Gastrocnemius medialis (tissue), 4 donors: ENCODE data around the gene CCN5. TPM values are rescaled to one million over a fixed set of nuclear protein-coding genes. Genes with fewer than 3 reads are reported as not detected.
"Not testable (repeated sequence)": the region's sequence is repeated elsewhere in the genome, so short reads cannot be mapped to it uniquely, and the experiment has no call there.

Source experiments
- ATAC-seq, 2 donors: fragments of 150-250 bp; one replicate each; pipeline ENCODE4 v1.9.1; 2016
- DNase-seq, 2 donors: peaks; one replicate each; pipeline ENCODE4 v3.0.0-alpha.2; 2019
- H3K27ac ChIP-seq, 4 donors: fragments of 200-600 bp; sonication (generic); 1 replicate in 1 of 4; 2 replicates in 3 of 4; pipeline ENCODE4 v1.5.1; 2016 to 2018; ENCODE audit warnings: mild to moderate bottlenecking in 2 of 4, moderate library complexity in 1 of 4
- H3K27me3 ChIP-seq, 3 donors: fragments of 200-600 bp; sonication (generic) in 2 of 3; 1 replicate in 1 of 3; 2 replicates in 2 of 3; pipeline versions ENCODE4 v1.5.1 to v1.6.0; 2016 to 2019; ENCODE audit warnings: mild to moderate bottlenecking in 1 of 3, moderate library complexity in 1 of 3
- H3K36me3 ChIP-seq, 2 donors: fragments of 200-600 bp; sonication (generic) in 1 of 2; one replicate each; pipeline ENCODE4 v1.5.1; 2017 to 2018
- H3K4me1 ChIP-seq, 2 donors: fragments of 200-600 bp; sonication (generic) in 1 of 2; one replicate each; pipeline ENCODE4 v1.5.1; 2016 to 2017; ENCODE audit warnings: mild to moderate bottlenecking in 2 of 2
- H3K4me3 ChIP-seq, 4 donors: fragments of 200-600 bp; sonication (generic) in 3 of 4; 1 replicate in 1 of 4; 2 replicates in 3 of 4; pipeline ENCODE4 v1.5.1; 2016 to 2019; ENCODE audit warnings: mild to moderate bottlenecking in 2 of 4
- H3K9me3 ChIP-seq, 3 donors: fragments of 200-600 bp; sonication (generic) in 2 of 3; 1 replicate in 1 of 3; 2 replicates in 2 of 3; pipeline ENCODE4 v1.5.1; 2016 to 2019
- POLR2A ChIP-seq, 2 donors: fragments of 450-650 bp; IDR thresholded peaks; one replicate each; pipeline ENCODE4 v1.6.1; 2017; ENCODE audit warnings: antibody characterized with exemption in 2 of 2, mild to moderate bottlenecking in 2 of 2, moderate library complexity in 2 of 2
- in situ Hi-C, 4 donors: fragments of 200-750 bp; cut with MboI; loops; one replicate each; pipeline versions ENCODE4 v1.15.0 to v1.8.0; 2017; ENCODE audit warnings: low sequenced_read_pairs in 4 of 4
- intact Hi-C: fragments of 100-400 bp; cut with DNase I; formaldehyde crosslinking; loops from one replicate; pipeline ENCODE4 v1.15.1; 2023; ENCODE audit warnings: low total_unique reads
- total RNA-seq, 4 donors: library from RNA; depleted of rRNA; stranded (reverse); fragments of >200 nt; gene quantifications; one replicate each; pipeline versions ENCODE4 v1.1.0 to v1.2.3, GENCODE V29; 2016
- TF ChIP-seq, protein P1 (sequence below), 5 experiments: fragments of 450-650 bp in 3 of 5; fragments of 200-600 bp in 2 of 5; sonication (generic) in 2 of 5; IDR thresholded peaks in 4 of 5; conservative IDR thresholded peaks in 1 of 5; 1 replicate in 4 of 5; 2 replicates in 1 of 5; pipeline ENCODE4 v1.5.1; 2016 to 2019; ENCODE audit warnings: antibody characterized with exemption in 5 of 5, mild to moderate bottlenecking in 3 of 5, moderate library complexity in 3 of 5

The CCN5 gene
- total RNA-seq, 4 donors from 2014 or later, result 16.4 to 65.3 (median 45.7) TPM

DNA sequence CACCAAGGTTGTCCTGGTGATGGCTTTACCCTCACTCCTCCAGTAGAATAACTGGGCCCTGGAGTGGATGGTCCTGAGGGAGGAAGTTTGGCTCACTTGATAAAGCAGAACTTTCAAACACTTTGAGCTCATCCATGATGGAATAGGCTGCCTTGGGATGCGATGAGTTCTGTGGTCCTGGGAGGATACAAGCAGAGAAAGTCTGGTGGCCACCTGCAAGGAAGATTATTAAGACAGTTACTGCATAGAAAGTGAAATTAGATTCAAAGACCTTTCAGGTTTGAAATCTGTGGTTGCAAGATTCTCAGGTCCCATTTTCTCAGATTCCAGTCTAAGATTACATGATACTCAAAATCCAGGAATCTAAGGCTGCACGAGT lies 19.9 kb upstream of the CCN5 start:
- Histone ChIP-seq H3K27me3 (no peaks in the 10 kb centered on the region), H3K27ac (peak overlapping the region; percentile 47 to 83 (median 66)), H3K4me1 (peaks cover 24 to 40% of the 10 kb centered on the region in 2 donors), H3K36me3 (no peaks in the 10 kb centered on the region), H3K4me3 (no peak overlapping the region), H3K9me3 (no peaks in the 10 kb centered on the region)
- no peak for TF ChIP-seq POLR2A (IDR thresholded peaks at IDR 0.05)
- TF ChIP-seq, protein P1, sequence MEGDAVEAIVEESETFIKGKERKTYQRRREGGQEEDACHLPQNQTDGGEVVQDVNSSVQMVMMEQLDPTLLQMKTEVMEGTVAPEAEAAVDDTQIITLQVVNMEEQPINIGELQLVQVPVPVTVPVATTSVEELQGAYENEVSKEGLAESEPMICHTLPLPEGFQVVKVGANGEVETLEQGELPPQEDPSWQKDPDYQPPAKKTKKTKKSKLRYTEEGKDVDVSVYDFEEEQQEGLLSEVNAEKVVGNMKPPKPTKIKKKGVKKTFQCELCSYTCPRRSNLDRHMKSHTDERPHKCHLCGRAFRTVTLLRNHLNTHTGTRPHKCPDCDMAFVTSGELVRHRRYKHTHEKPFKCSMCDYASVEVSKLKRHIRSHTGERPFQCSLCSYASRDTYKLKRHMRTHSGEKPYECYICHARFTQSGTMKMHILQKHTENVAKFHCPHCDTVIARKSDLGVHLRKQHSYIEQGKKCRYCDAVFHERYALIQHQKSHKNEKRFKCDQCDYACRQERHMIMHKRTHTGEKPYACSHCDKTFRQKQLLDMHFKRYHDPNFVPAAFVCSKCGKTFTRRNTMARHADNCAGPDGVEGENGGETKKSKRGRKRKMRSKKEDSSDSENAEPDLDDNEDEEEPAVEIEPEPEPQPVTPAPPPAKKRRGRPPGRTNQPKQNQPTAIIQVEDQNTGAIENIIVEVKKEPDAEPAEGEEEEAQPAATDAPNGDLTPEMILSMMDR (IDR thresholded peaks at IDR 0.05 in 4 of 5, conservative IDR thresholded peaks at IDR 0.05 in 1 of 5), result no peak
- intact Hi-C loops, result no loop called here
- ATAC-seq, result no peak
- DNase-seq, result no peak
- in situ Hi-C loops, result no loop called here

DNA sequence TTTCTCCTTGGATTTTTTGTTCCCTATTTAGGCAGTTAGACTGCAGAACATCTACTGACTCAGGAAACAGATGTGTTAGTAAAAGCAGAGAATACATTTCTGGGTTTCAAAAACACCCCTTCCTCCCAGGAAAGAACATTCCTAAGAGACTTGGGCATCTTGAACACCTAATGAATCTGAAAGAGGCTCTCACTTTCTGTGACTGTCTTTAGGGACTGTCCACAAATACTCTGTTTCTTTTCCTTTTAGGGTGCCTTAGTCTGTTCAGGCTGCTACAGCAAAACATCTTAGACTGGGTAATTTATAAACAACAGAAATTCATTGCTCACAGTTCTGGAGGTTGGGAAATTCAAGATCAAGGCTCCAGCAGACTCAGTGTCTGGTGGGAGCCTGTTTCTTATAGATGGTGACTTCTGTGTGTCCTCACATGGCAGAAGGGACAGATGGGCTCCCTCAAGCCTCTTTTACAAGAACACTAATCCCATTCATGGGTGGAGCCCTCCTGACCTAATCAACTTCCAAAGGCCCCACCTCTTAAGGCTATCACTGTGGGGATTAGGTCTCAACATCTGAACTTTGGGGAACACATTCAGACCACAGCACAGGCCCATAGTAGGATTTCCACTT lies 19.4 kb upstream of the CCN5 start:
- TF ChIP-seq, protein P1 (IDR thresholded peaks at IDR 0.05 in 4 of 5, conservative IDR thresholded peaks at IDR 0.05 in 1 of 5), result no peak
- TF ChIP-seq POLR2A (IDR thresholded peaks at IDR 0.05), result no peak

GRCh38 chr20:44696315-44696714 lies 18.9 kb upstream of the CCN5 start:
- no peaks in the 10 kb centered on the region for H3K36me3 ChIP-seq
- no peaks in the 10 kb centered on the region for H3K27me3 ChIP-seq
- no peaks in the 10 kb centered on the region for H3K9me3 ChIP-seq
- H3K4me3 ChIP-seq, result no peak overlapping the region
- in situ Hi-C loops (no loop called here), intact Hi-C loops (no loop called here)
- peaks cover 27 to 41% of the 10 kb centered on the region in 2 donors for H3K4me1 ChIP-seq
- no peak for TF ChIP-seq POLR2A (IDR thresholded peaks at IDR 0.05)
- TF ChIP-seq, protein P1 (IDR thresholded peaks at IDR 0.05 in 4 of 5, conservative IDR thresholded peaks at IDR 0.05 in 1 of 5), result no peak
- ATAC-seq (no peak), DNase-seq (no peak)
- peak overlapping the region; percentile 47 to 83 (median 66) for H3K27ac ChIP-seq

More for the DNA sequence above, 19.4 kb upstream of the CCN5 start:
- Histone ChIP-seq H3K27ac (peak overlapping the region; percentile 47 to 83 (median 66)), H3K9me3 (no peaks in the 10 kb centered on the region), H3K4me1 (peaks cover 27 to 41% of the 10 kb centered on the region in 2 donors), H3K4me3 (no peak overlapping the region), H3K36me3 (no peaks in the 10 kb centered on the region), H3K27me3 (no peaks in the 10 kb centered on the region)
- in situ Hi-C loops, result no loop called here
- intact Hi-C loops, result no loop called here
- DNase-seq, result no peak
- no peak for ATAC-seq

- H3K36me3 ChIP-seq, DNase-seq, intact Hi-C loops, ATAC-seq, H3K9me3 ChIP-seq, H3K4me3 ChIP-seq, in situ Hi-C loops, H3K27me3 ChIP-seq: not testable (repeated sequence)
- Histone ChIP-seq H3K27ac (peak overlapping the region in 1 of 4 donors; percentile 70), H3K4me1 (peaks cover 29 to 40% of the 10 kb centered on the region in 2 donors)
Measured at GRCh38 chr20:44697041-44697440, 18.1 kb upstream of the CCN5 start.

- Histone ChIP-seq H3K36me3 (no peaks in the 10 kb centered on the region), H3K4me3 (no peak overlapping the region), H3K9me3 (no peaks in the 10 kb centered on the region), H3K4me1 (peaks cover 29 to 39% of the 10 kb centered on the region in 2 donors), H3K27ac (peak overlapping the region in 1 of 4 donors; percentile 12), H3K27me3 (no peaks in the 10 kb centered on the region)
- intact Hi-C loops, result no loop called here
- in situ Hi-C loops, result no loop called here
- DNase-seq (no peak), ATAC-seq (no peak)
- TF ChIP-seq, protein P1 (IDR thresholded peaks at IDR 0.05 in 4 of 5, conservative IDR thresholded peaks at IDR 0.05 in 1 of 5), result no peak
- TF ChIP-seq POLR2A (IDR thresholded peaks at IDR 0.05), result no peak
Measured at GRCh38 chr20:44698351-44698750, 16.8 kb upstream of the CCN5 start.
